ENCODE measurements around the gene ASB15.

Gene ASB15

GRCh38 chr7:123594813-123595241, 6.8 kb upstream of the ASB15 start:
- no peaks in the 10 kb centered on the region for H3F3A ChIP-seq (ENCODE audit: low read depth)
- TF ChIP-seq EZH2phosphoT487 (IDR thresholded peaks at IDR 0.05; ENCODE audit: borderline replicate concordance) (no peak), CTCF (conservative IDR thresholded peaks at IDR 0.05; ENCODE audit: low read length) (no peak)
- no peak overlapping the region for H2AFZ ChIP-seq (ENCODE audit: low read length)
- no peaks in the 10 kb centered on the region for H3K4me1 ChIP-seq (ENCODE audit: insufficient read depth, low read length, poor library complexity, severe bottlenecking)
- H3K79me2 ChIP-seq (ENCODE audit: insufficient read depth, low read length) = no peaks in the 10 kb centered on the region
- no peaks in the 10 kb centered on the region for H3K9me3 ChIP-seq (ENCODE audit: insufficient read depth, low read depth, low read length)
- no peak overlapping the region for H3K4me2 ChIP-seq (ENCODE audit: low read depth, low read length, poor library complexity, severe bottlenecking)
- no peaks in the 10 kb centered on the region for H3K36me3 ChIP-seq (ENCODE audit: insufficient read depth, low read length)
- H3K27me3 ChIP-seq (ENCODE audit: insufficient read depth, low read length, poor library complexity, severe bottlenecking) = peaks cover 4% of the 10 kb centered on the region
- H4K20me1 ChIP-seq (ENCODE audit: insufficient read depth, low read length, poor library complexity, severe bottlenecking) = no peaks in the 10 kb centered on the region
- no peak overlapping the region for H3K4me3 ChIP-seq (ENCODE audit: low read length, poor library complexity, severe bottlenecking)
- no peak overlapping the region for H3K9ac ChIP-seq (ENCODE audit: low read depth, low read length, poor library complexity, severe bottlenecking)
- no peaks in the 10 kb centered on the region for H3K9me2 ChIP-seq (replicated peaks; ENCODE audit: low read depth, low read length)

- H3K4me3 ChIP-seq (ENCODE audit: low read length, poor library complexity, severe bottlenecking) = no peak overlapping the region
- no peaks in the 10 kb centered on the region for H3K9me3 ChIP-seq (ENCODE audit: insufficient read depth, low read depth, low read length)
- H4K20me1 ChIP-seq (ENCODE audit: insufficient read depth, low read length, poor library complexity, severe bottlenecking) = no peaks in the 10 kb centered on the region
- no peak overlapping the region for H3K9ac ChIP-seq (ENCODE audit: low read depth, low read length, poor library complexity, severe bottlenecking)
- no peaks in the 10 kb centered on the region for H3K9me2 ChIP-seq (replicated peaks; ENCODE audit: low read depth, low read length)
- no peaks in the 10 kb centered on the region for H3K36me3 ChIP-seq (ENCODE audit: insufficient read depth, low read length)
- H3K79me2 ChIP-seq (ENCODE audit: insufficient read depth, low read length) = no peaks in the 10 kb centered on the region
- no peak overlapping the region for H3K4me2 ChIP-seq (ENCODE audit: low read depth, low read length, poor library complexity, severe bottlenecking)
- H2AFZ ChIP-seq (ENCODE audit: low read length) = no peak overlapping the region
- TF ChIP-seq EZH2phosphoT487 (IDR thresholded peaks at IDR 0.05; ENCODE audit: borderline replicate concordance) (no peak), CTCF (conservative IDR thresholded peaks at IDR 0.05; ENCODE audit: low read length) (no peak)
- no peaks in the 10 kb centered on the region for H3F3A ChIP-seq (ENCODE audit: low read depth)
- H3K27me3 ChIP-seq (ENCODE audit: insufficient read depth, low read length, poor library complexity, severe bottlenecking) = peaks cover 4% of the 10 kb centered on the region
- H3K4me1 ChIP-seq (ENCODE audit: insufficient read depth, low read length, poor library complexity, severe bottlenecking) = no peaks in the 10 kb centered on the region
These were observed 3.0 kb upstream of the ASB15 start for GRCh38 chr7:123598657-123599056.

GRCh38 chr7:123599766-123600165, 1.9 kb upstream of the ASB15 start:
- H3K79me2 ChIP-seq (ENCODE audit: insufficient read depth, low read length) = no peaks in the 10 kb centered on the region
- H3K4me2 ChIP-seq (ENCODE audit: low read depth, low read length, poor library complexity, severe bottlenecking) = no peak overlapping the region
- H3K9me2 ChIP-seq (replicated peaks; ENCODE audit: low read depth, low read length) = no peaks in the 10 kb centered on the region
- H2AFZ ChIP-seq (ENCODE audit: low read length) = no peak overlapping the region
- H3F3A ChIP-seq (ENCODE audit: low read depth) = no peaks in the 10 kb centered on the region
- no peak overlapping the region for H3K4me3 ChIP-seq (ENCODE audit: low read length, poor library complexity, severe bottlenecking)
- no peak for TF ChIP-seq EZH2phosphoT487 (IDR thresholded peaks at IDR 0.05; ENCODE audit: borderline replicate concordance)
- no peak for TF ChIP-seq CTCF (conservative IDR thresholded peaks at IDR 0.05; ENCODE audit: low read length)
- no peaks in the 10 kb centered on the region for H3K4me1 ChIP-seq (ENCODE audit: insufficient read depth, low read length, poor library complexity, severe bottlenecking)
- no peaks in the 10 kb centered on the region for H4K20me1 ChIP-seq (ENCODE audit: insufficient read depth, low read length, poor library complexity, severe bottlenecking)
- H3K9ac ChIP-seq (ENCODE audit: low read depth, low read length, poor library complexity, severe bottlenecking) = no peak overlapping the region
- no peaks in the 10 kb centered on the region for H3K9me3 ChIP-seq (ENCODE audit: insufficient read depth, low read depth, low read length)
- H3K27me3 ChIP-seq (ENCODE audit: insufficient read depth, low read length, poor library complexity, severe bottlenecking) = peaks cover 4% of the 10 kb centered on the region
- H3K36me3 ChIP-seq (ENCODE audit: insufficient read depth, low read length) = no peaks in the 10 kb centered on the region
